Activated B cell treated with CpG ODN at 0.5 μM for 24 hours (primary cell): ENCODE results near the gene CORO6. TPM values are rescaled to one million over a fixed set of nuclear protein-coding genes. Genes with fewer than 3 reads are reported as not detected.

Experiments used
- ATAC-seq: fragments of 200-7000 bp; cut with Tn5 transposase; one replicate; pipeline ENCODE4 v1.10.0; 2021; ENCODE audit warnings: low read depth, mild to moderate bottlenecking, moderate library complexity
- CTCF ChIA-PET: fragments of 350-600 bp; sonication (Branson Sonifier 250); formaldehyde crosslinking; loops from one replicate; lab custom pipeline; 2021; ENCODE audit warnings: antibody characterized with exemption; lab: Charles Lee
- POLR2A ChIA-PET: fragments of 350-600 bp; sonication (Branson Sonifier 250); formaldehyde crosslinking; loops from one replicate; lab custom pipeline; 2021; ENCODE audit warnings: antibody characterized with exemption; lab: Charles Lee
- DNase-seq: peaks from one replicate; pipeline ENCODE4 v3.0.0; 2022
- H3K27ac Mint-ChIP-seq: one replicate; pipeline ENCODE4 v1.8.0; 2020; ENCODE audit warnings: mixed read lengths
- H3K27me3 Mint-ChIP-seq: one replicate; pipeline ENCODE4 v1.8.0; 2021; ENCODE audit warnings: mixed read lengths
- H3K36me3 Mint-ChIP-seq: one replicate; pipeline ENCODE4 v1.8.0; 2021; ENCODE audit warnings: low read depth, mixed read lengths
- H3K4me1 Mint-ChIP-seq: one replicate; pipeline ENCODE4 v1.8.0; 2021; ENCODE audit warnings: mixed read lengths
- H3K4me3 Mint-ChIP-seq: one replicate; pipeline ENCODE4 v1.8.0; 2020; ENCODE audit warnings: mild to moderate bottlenecking, mixed read lengths
- H3K9me3 Mint-ChIP-seq: one replicate; pipeline ENCODE4 v1.8.0; 2020; ENCODE audit warnings: mixed read lengths
- CTCF ChIP-seq: fragments of 200-600 bp; IDR thresholded peaks from one replicate; pipeline ENCODE4 v1.8.0; 2022; ENCODE audit warnings: antibody characterized with exemption, mild to moderate bottlenecking
- intact Hi-C: fragments of 100-400 bp; cut with micrococcal nuclease; formaldehyde crosslinking; loops from one replicate; pipeline ENCODE4 v1.15.1; 2024
- total RNA-seq: library from RNA; stranded (reverse); gene quantifications from 2 replicates; pipeline ENCODE4 v1.2.3, GENCODE V29; 2022

CORO6 gene
- total RNA-seq, 1 donor from 2014 or later = 4.1 TPM

- intact Hi-C loops = loop anchor here (2.0 to 10.0 kb wide), 7 partner anchors 29 to 1746 kb away; partner anchors contain the start of genes EVI2B, NEK8, NUFIP2 and TLCD1
- peak overlapping the region; percentile 92 for H3K4me3 Mint-ChIP-seq
- ChIA-PET POLR2A (interaction anchor here (0.5 to 4.0 kb wide), 6 partner anchors 10 to 364 kb away, joined by 3 to 13 read pairs (median 4); partner anchors contain the start of gene SSH2), CTCF (interaction anchor here (0.9 to 3.1 kb wide), 7 partner anchors 14 to 365 kb away, joined by 3 to 19 read pairs (median 3); no protein-coding TSS in a partner anchor)
- H3K36me3 Mint-ChIP-seq = peaks cover 11% of the 10 kb centered on the region
- no peaks in the 10 kb centered on the region for H3K9me3 Mint-ChIP-seq
- H3K4me1 Mint-ChIP-seq = peaks cover 54% of the 10 kb centered on the region
- peak; percentile 59 for DNase-seq
- ATAC-seq = peak; percentile 3
- H3K27me3 Mint-ChIP-seq = no peaks in the 10 kb centered on the region
- no peak for TF ChIP-seq CTCF
- peak overlapping the region; percentile 91 for H3K27ac Mint-ChIP-seq
Observed at GRCh38 chr17:29565643-29566472, 56.9 kb downstream of the CORO6 start.

Other genes with a start within 250 kb of the CORO6 start
- gene TAOK1, start 232.5 kb downstream of the CORO6 start, total RNA-seq = 55.1 and 55.5 TPM in 2 replicates
- gene ABHD15, start 55.9 kb downstream of the CORO6 start, total RNA-seq = 11.0 and 11.2 TPM in 2 replicates
- 65.1 and 71.2 TPM in 2 replicates for gene TP53I13, start 54.2 kb downstream of the CORO6 start, total RNA-seq
- 41.7 and 45.3 TPM in 2 replicates for gene GIT1, start 33.3 kb downstream of the CORO6 start, total RNA-seq
- 3.5 and 5.2 TPM in 2 replicates for gene ANKRD13B, start 29.8 kb downstream of the CORO6 start, total RNA-seq